ENCODE data around the gene RRM1.
"Not testable (repeated sequence)": the region's sequence is repeated elsewhere in the genome, so short reads cannot be mapped to it uniquely, and the experiment has no call there.

Gene RRM1

DNA sequence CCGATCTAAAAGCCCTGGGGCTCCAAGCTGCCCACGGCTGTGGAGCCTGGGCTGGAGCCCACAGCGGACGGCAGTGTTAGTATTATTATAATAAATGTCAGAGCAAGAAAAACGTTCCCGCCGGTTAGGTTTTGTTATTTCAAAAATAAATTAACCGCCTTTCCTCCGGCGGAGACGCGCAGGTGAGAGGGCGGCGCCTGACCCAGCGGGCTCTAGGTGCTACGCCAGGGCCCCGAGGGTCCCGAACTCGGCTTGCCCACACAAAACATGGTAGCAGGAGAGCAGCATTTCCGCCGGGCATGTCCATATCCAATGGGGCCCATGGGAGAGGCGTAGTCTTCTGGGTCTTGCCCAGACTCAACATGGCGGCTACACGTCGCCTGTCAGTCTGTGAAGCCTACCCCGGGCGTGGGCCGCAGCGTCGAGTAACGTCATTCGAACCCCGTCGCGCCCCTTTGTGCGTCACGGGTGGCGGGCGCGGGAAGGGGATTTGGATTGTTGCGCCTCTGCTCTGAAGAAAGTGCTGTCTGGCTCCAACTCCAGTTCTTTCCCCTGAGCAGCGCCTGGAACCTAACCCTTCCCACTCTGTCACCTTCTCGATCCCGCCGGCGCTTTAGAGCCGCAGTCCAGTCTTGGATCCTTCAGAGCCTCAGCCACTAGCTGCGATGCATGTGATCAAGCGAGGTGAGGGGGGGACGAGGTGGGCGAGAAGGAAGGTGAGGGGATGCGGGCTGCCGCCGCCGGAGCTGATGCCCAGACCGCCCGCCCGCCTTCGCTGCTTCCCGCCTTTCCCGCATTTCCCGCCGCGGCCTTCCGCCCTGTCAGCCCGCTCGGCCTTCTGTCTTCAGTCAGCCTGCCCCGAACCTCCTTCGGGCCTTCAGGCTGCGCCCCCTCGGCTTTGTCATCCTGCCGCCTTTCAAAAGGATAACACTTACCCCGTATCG is at the start of gene RRM1:
RRM1 (plus strand) TSS at position 452 of the 944 bp plus-strand sequence; CDS start at position 666, 214 bp downstream.
- peak; percentile 93 to 94 for DNase-seq (ENCODE audit: low read depth in 2 of 2)

- DNase-seq (ENCODE audit: low read depth in 2 of 2) = no peak
Measured at GRCh38 chr11:4044976-4045646, 49.5 kb upstream of the RRM1 start.

DNA sequence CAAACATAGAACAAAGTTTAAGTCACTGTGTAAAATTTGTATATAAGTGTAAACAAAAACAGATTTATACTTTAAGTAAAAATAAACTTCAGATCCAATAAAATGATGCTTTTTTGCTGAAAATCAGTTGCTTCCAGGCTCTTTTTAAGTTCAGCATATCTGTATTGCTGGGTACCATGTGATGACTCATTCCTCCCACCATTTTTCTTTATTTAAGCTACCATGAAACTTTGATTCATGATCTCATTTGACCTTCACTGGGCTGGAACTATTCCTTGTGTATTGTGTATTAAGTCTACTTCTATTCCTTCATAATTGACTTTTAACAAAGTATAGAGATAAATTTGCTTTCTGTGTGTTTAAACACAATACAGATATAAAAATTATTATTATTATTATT is 46.3 kb upstream of the RRM1 start:
- DNase-seq (ENCODE audit: low read depth in 2 of 2) = no peak

- DNase-seq (ENCODE audit: low read depth in 2 of 2) = no peak
Measured at GRCh38 chr11:4049006-4049405, 45.6 kb upstream of the RRM1 start.

GRCh38 chr11:4050138-4050537 is 44.5 kb upstream of the RRM1 start:
- no peak for DNase-seq (ENCODE audit: low read depth in 2 of 2)

DNA sequence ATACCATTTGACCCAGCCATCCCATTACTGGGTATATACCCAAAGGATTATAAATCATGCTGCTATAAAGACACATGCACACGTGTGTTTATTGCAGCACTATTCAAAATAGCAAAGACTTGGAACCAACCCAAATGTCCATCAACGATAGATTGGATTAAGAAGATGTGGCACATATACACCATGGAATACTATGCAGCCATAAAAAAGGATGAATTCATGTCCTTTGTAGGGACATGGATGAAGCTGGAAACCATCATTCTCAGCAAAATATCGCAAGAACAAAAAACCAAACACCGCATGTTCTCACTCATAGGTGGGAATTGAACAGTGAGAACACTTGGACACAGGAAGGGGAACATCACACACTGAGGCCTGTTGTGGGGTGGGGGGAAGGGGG is 41.4 kb upstream of the RRM1 start:
- not testable (repeated sequence) for DNase-seq (ENCODE audit: low read depth in 2 of 2)

GRCh38 chr11:4054643-4055042 is 40.0 kb upstream of the RRM1 start:
- DNase-seq (ENCODE audit: low read depth in 2 of 2) = no peak

- DNase-seq (ENCODE audit: low read depth in 2 of 2) = no peak
Measured at GRCh38 chr11:4059424-4059823, 35.2 kb upstream of the RRM1 start.

DNA sequence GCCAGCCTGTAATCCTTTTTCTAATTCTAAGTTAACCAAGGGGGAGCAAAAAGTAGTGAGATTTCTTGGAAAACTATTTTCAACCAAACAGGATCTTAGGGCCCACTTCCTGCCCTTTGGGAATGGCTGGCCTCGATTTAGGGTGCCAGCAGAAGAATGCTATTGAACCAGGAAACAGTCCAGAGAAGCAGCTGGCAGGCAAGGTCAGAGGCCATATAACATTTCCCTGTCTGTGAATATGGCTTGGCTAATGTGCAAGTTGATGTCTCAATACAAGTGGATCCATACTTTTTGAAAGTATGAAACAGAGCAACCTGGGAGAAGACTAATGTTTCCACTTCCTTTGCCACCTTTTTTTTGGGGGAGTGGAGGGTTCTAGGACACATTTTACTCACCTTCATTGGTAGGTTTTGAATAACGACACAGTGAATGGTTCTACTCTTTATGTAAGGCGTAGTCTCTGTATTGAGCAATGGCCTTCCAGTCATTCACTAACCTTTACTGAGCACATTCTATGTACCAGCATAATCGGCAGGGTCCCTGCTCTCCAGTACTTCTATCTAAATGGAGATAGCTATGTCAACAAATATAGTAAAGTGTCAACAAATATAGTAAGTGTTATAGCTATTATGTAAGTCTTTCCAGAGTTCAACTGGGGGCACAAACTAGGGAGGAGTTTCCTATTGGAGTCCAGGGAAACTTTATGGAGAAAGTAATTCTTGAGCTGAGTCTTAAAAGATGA is 34.2 kb upstream of the RRM1 start:
- no peak for DNase-seq (ENCODE audit: low read depth in 2 of 2)

GRCh38 chr11:4061700-4062099 is 32.9 kb upstream of the RRM1 start:
- DNase-seq (ENCODE audit: low read depth in 2 of 2) = no peak

GRCh38 chr11:4063348-4063747 is 31.3 kb upstream of the RRM1 start:
- no peak for DNase-seq (ENCODE audit: low read depth in 2 of 2)

DNA sequence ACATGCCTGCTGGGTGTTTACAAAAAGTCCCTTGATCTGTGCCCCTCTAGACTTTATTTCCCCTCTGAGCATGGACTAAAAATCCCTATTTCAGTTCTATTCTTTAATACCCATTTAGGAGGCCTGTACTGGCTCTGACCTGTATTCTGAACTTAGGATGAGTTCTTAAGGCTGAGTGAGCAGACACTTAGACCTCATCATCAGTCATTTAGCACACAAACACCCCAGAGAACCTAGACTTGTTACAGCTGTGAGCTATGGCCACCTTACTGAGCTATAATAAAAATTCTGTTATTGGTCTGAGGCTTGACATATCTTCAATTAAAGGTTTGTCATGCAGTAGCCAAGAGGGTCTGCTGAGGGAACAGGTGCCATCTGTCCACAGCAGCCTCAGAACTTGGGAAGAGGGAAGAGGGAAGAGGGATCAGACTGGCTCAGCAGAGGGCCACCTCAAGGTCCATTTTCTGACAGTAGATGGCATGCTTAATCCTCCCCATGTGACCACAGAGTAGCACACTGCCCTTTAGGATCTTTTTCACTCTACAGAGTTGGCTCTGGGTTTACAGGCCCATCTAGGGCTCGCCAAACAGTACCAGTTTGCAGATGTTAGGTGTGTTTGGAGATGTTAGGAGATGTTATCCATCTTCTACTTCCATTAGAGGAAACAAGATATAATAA is 30.2 kb upstream of the RRM1 start:
- no peak for DNase-seq (ENCODE audit: low read depth in 2 of 2)

- DNase-seq (ENCODE audit: low read depth in 2 of 2) = no peak
Measured at GRCh38 chr11:4065086-4065485, 29.5 kb upstream of the RRM1 start.

GRCh38 chr11:4065601-4066377 is 28.8 kb upstream of the RRM1 start:
- DNase-seq (ENCODE audit: low read depth in 2 of 2) = no peak

DNA sequence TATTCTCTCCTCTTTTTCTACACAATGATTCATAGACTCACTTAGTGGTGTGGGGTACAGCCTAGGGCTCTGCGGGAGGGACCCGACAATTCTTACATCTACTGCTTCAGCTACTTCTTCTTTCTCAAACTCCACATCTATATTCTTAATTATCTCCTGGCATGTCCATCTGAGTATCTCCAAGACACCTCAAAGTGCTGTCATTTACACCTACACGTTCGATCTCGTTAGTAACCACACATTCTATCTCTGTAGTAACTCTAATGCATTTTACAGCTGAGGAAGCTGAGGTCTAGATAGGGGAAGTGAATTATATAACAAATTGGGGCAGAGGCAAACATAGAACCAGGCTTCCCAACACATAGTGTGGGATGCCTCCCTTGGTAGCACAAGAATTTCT is 27.7 kb upstream of the RRM1 start:
- no peak for DNase-seq (ENCODE audit: low read depth in 2 of 2)

DNA sequence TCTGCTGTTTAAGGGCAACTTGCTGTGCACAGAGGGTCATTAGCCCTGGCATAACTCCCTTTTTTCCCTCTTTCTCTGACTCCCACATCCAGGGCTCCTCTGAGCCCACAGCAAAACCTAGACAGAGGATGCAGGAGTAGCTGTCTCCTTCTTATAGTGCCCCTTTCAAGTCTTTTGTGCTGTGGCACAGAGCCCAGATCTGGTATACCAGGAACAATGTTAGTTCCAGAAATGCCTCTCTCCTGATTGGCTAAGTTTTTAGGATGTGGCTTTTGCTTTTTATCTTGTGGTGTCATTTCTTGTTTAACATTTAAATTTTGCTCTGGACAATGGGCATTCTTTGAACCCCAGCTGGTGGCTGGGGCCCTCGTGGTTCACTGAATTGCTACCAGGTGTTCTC is 25.6 kb upstream of the RRM1 start:
- DNase-seq (ENCODE audit: low read depth in 2 of 2) = no peak

DNA sequence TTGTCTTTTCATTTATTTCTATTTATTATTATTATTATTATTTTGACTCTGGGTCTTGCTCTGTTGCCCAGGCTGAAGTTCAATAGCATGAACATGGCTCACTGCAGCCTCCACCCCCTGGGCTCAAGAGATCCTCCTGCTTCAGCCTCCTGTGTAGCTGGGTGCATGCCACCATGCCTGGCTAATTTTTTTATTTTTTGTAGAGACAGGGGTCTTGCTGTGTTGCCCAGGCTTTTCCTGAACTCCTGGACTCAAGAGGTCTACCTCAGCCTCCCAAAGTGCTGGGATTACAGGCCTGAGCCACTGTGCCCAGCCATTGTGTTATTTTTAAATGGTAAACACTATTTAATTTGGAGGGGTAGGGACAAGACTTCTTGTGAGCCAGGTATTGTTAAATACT is 23.3 kb upstream of the RRM1 start:
- no peak for DNase-seq (ENCODE audit: low read depth in 2 of 2)

- DNase-seq (ENCODE audit: low read depth in 2 of 2) = no peak
Measured at GRCh38 chr11:4071914-4072313, 22.7 kb upstream of the RRM1 start.

DNA sequence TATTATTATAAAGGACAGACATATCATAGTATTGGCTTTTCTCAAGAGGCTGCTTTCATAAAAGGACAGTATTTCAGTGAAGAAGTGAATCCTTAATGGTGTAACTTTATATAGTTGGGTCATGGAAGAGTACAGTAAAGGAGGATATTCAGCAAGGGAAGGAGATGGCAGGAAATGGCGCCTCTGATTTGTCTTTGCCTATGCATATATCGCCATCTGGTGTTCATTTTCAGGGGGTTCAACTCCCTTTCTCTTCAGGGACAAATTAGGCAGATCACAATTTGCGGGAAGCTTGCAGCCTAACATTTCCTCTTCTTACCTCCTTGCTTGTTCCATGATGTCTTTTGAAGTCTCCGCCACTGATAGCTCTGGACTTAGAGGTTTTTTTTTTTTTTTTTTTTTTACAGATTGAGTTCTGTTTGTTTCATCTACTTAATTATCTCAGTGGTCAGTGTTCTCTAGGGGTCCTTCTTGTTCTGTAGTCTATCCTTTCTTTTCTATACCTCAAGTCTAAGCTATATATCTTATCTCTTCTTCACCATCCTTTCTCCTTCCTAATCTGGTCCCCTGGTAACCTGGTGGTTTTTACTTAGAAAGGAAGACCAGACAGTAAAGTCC is 21.8 kb upstream of the RRM1 start:
- DNase-seq (ENCODE audit: low read depth in 2 of 2) = peak; percentile 46 to 47

GRCh38 chr11:4074266-4074665 is 20.3 kb upstream of the RRM1 start:
- no peak for DNase-seq (ENCODE audit: low read depth in 2 of 2)

- no peak for DNase-seq (ENCODE audit: low read depth in 2 of 2)
Measured at GRCh38 chr11:4076774-4077173, 17.8 kb upstream of the RRM1 start.

Measured in fibroblast of skin of left quadriceps (primary cell).